OCI-LY1 (cell line): ENCODE measurements around the gene IGF2BP2.
A peak's percentile ranks its signal among the peaks of the same experiment; 100 is the strongest.

Experiments
- H2AFZ ChIP-seq: fragments of 200-600 bp; sonication (generic), shearing (Covaris generic); 2 replicates; pipeline ENCODE4 v1.6.0; 2014; ENCODE audit warnings: antibody characterized with exemption, mild to moderate bottlenecking, low read length
- H3F3A ChIP-seq: fragments of 200-600 bp; sonication (generic), shearing (Covaris generic); 2 replicates; pipeline ENCODE4 v1.6.0; 2014; ENCODE audit warnings: mild to moderate bottlenecking, antibody characterized with exemption, low read length, moderate library complexity; ENCODE audit not compliant: insufficient read depth
- H3K27ac ChIP-seq: fragments of 200-600 bp; sonication (generic); 2 replicates; pipeline ENCODE4 v1.5.1; 2014; ENCODE audit warnings: low read length, mixed run types, mild to moderate bottlenecking, low read depth; ENCODE audit not compliant: poor library complexity, severe bottlenecking
- H3K27me3 ChIP-seq: fragments of 200-600 bp; sonication (generic); 2 replicates; pipeline ENCODE4 v1.6.0; 2014; ENCODE audit warnings: antibody characterized with exemption, mild to moderate bottlenecking, low read length, moderate library complexity; ENCODE audit not compliant: insufficient read depth
- H3K36me3 ChIP-seq: fragments of 200-600 bp; sonication (generic); 2 replicates; pipeline ENCODE4 v1.6.1; 2014; ENCODE audit warnings: mild to moderate bottlenecking, antibody characterized with exemption, low read length, moderate library complexity, mixed read lengths; ENCODE audit not compliant: insufficient read depth
- H3K4me1 ChIP-seq: fragments of 200-600 bp; sonication (generic); 2 replicates; pipeline ENCODE4 v1.5.1; 2014; ENCODE audit warnings: mild to moderate bottlenecking, low read length, moderate library complexity; ENCODE audit not compliant: insufficient read depth, severe bottlenecking
- H3K4me2 ChIP-seq: fragments of 200-600 bp; sonication (generic), shearing (Covaris generic); 2 replicates; pipeline ENCODE4 v1.6.1; 2014; ENCODE audit warnings: low read length
- H3K4me3 ChIP-seq: fragments of 200-600 bp; sonication (generic); 2 replicates; pipeline ENCODE4 v1.5.1; 2014; ENCODE audit warnings: low read length, low read depth, mild to moderate bottlenecking, mixed read lengths; ENCODE audit not compliant: poor library complexity, severe bottlenecking
- H3K79me2 ChIP-seq: fragments of 200-600 bp; shearing (Covaris generic); 2 replicates; pipeline ENCODE4 v1.6.1; 2016; ENCODE audit warnings: mixed run types, low read length, mixed read lengths; ENCODE audit not compliant: insufficient read depth
- H3K9ac ChIP-seq: fragments of 200-600 bp; sonication (generic), shearing (Covaris generic); 2 replicates; pipeline ENCODE4 v1.6.1; 2014; ENCODE audit warnings: mild to moderate bottlenecking, low read length, mixed read lengths
- H3K9me2 ChIP-seq: fragments of 200-600 bp; sonication (generic), shearing (Covaris generic); 2 replicates; pipeline ENCODE4 v1.6.1; 2014; ENCODE audit warnings: low read depth, mild to moderate bottlenecking, low read length, mixed read lengths
- H3K9me3 ChIP-seq: fragments of 200-600 bp; shearing (Covaris generic); 2 replicates; pipeline ENCODE4 v1.6.1; 2014; ENCODE audit warnings: low read length, mixed read lengths
- H4K20me1 ChIP-seq: fragments of 200-600 bp; sonication (generic), shearing (Covaris generic); 2 replicates; pipeline ENCODE4 v1.6.0; 2016; ENCODE audit warnings: mild to moderate bottlenecking, low read length; ENCODE audit not compliant: insufficient read depth
- CTCF ChIP-seq: fragments of 200-600 bp; sonication (generic), shearing (Covaris generic); IDR thresholded peaks from 2 replicates; pipeline ENCODE4 v1.5.1; 2017; ENCODE audit warnings: mild to moderate bottlenecking, antibody characterized with exemption, low read length, moderate library complexity, mixed read lengths
- EZH2 ChIP-seq: fragments of 200-600 bp; sonication (generic), shearing (Covaris generic); IDR thresholded peaks from 2 replicates; pipeline ENCODE4 v1.8.0; 2017; ENCODE audit warnings: borderline replicate concordance, mixed run types, mild to moderate bottlenecking, antibody characterized with exemption, low read length, moderate library complexity, mixed read lengths

Gene IGF2BP2

DNA sequence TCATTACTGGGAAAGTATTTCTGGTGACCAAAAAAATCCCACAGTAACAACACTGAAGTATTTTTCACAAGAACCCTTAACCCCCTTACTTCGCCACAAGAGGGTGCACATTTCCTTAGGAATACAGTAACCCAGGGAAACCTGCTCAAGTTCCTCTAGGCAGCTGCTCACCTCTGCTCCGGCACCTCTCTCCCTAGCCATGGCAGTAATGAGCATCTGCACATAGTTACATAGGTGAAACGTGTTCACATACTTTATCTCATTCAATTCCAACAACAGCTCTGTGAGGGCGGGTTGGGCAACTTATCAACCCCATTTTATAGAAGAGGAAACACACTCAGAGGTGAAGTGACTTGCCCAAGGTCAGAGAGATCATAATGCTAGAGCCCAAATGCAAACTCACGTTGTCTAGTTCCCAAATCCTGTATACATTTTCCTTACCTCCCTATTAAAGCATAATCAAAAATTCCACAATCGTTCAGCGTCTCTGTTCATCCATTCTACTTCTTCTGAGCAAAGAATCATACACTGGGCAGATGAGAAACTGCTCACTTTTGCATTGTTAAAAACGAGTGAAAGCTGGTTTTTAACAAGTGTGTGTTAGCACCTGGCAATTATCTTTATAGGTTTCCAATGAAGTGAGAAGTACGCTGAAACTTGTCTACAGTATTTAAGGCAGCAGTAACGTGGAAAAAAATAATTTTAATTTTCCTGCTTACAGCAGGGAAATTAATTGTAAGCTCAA is 90.7 kb downstream of the IGF2BP2 start:
- H3K9ac ChIP-seq, result no peak overlapping the region
- H2AFZ ChIP-seq, result no peak overlapping the region
- H3F3A ChIP-seq, result no peaks in the 10 kb centered on the region
- no peaks in the 10 kb centered on the region for H3K27me3 ChIP-seq
- H3K79me2 ChIP-seq, result no peaks in the 10 kb centered on the region
- H3K4me1 ChIP-seq, result no peaks in the 10 kb centered on the region
- H3K9me2 ChIP-seq, result no peaks in the 10 kb centered on the region
- no peak overlapping the region for H3K4me3 ChIP-seq
- H3K4me2 ChIP-seq, result no peak overlapping the region
- no peaks in the 10 kb centered on the region for H4K20me1 ChIP-seq
- TF ChIP-seq CTCF (peak; percentile 65; the same call in 1 of the 2 replicates), EZH2 (no peak)
- no peak overlapping the region for H3K27ac ChIP-seq
- no peaks in the 10 kb centered on the region for H3K9me3 ChIP-seq
- no peaks in the 10 kb centered on the region for H3K36me3 ChIP-seq

GRCh38 chr3:185732782-185733181 is 92.1 kb downstream of the IGF2BP2 start:
- Histone ChIP-seq H3K27ac (no peak overlapping the region), H3K4me1 (no peaks in the 10 kb centered on the region)

DNA sequence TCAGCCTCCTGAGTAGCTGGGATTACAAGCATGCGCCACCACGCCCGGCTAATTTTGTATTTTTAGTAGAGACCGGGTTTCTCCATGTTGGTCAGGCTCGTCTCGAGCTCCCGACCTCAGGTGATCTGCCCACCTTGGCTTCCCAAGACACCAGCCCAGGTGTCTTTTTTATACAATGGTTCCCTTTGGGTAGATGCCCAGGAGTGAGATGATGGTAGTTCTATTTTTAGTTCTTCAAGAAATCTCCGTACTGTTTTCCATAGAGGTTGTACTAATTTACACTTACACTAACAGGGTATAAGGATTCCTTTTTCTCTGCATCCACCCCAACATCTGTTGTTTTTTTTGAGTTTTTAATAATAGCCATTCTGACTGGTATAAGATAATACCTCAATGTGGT is 94.3 kb downstream of the IGF2BP2 start:
- Histone ChIP-seq H3K4me1 (no peaks in the 10 kb centered on the region), H3K27ac (no peak overlapping the region)

More at GRCh38 chr3:185732782-185733181, 92.1 kb downstream of the IGF2BP2 start:
- H3K4me2 ChIP-seq, result no peak overlapping the region
- no peaks in the 10 kb centered on the region for H3K9me2 ChIP-seq
- H3F3A ChIP-seq, result no peaks in the 10 kb centered on the region
- H2AFZ ChIP-seq, result no peak overlapping the region
- H4K20me1 ChIP-seq, result no peaks in the 10 kb centered on the region
- H3K4me3 ChIP-seq, result no peak overlapping the region
- no peaks in the 10 kb centered on the region for H3K36me3 ChIP-seq
- H3K79me2 ChIP-seq, result no peaks in the 10 kb centered on the region
- TF ChIP-seq EZH2, result no peak
- no peak for TF ChIP-seq CTCF
- H3K9ac ChIP-seq, result no peak overlapping the region
- H3K9me3 ChIP-seq, result no peaks in the 10 kb centered on the region
- H3K27me3 ChIP-seq, result no peaks in the 10 kb centered on the region

More for the DNA sequence above, 94.3 kb downstream of the IGF2BP2 start:
- no peak for TF ChIP-seq CTCF
- no peak for TF ChIP-seq EZH2
- no peak overlapping the region for H2AFZ ChIP-seq
- no peaks in the 10 kb centered on the region for H3K36me3 ChIP-seq
- H3K4me3 ChIP-seq, result no peak overlapping the region
- H3K9ac ChIP-seq, result no peak overlapping the region
- H3K27me3 ChIP-seq, result no peaks in the 10 kb centered on the region
- no peaks in the 10 kb centered on the region for H4K20me1 ChIP-seq
- no peaks in the 10 kb centered on the region for H3F3A ChIP-seq
- no peak overlapping the region for H3K4me2 ChIP-seq
- no peaks in the 10 kb centered on the region for H3K9me3 ChIP-seq
- H3K79me2 ChIP-seq, result no peaks in the 10 kb centered on the region
- no peaks in the 10 kb centered on the region for H3K9me2 ChIP-seq
